HG03378 (cell line): ENCODE results near the gene ATAD3B.
"Not testable (repeated sequence)": the region's sequence is repeated elsewhere in the genome, so short reads cannot be mapped to it uniquely, and the experiment has no call there.

ENCODE experiments used
- ATAC-seq: cut with Tn5 transposase; IDR thresholded peaks from one replicate; pipeline ENCODE4 v1.9.1; 2021; ENCODE audit warnings: mild to moderate bottlenecking, moderate library complexity; ENCODE audit not compliant: unreplicated experiment

The ATAD3B gene

DNA sequence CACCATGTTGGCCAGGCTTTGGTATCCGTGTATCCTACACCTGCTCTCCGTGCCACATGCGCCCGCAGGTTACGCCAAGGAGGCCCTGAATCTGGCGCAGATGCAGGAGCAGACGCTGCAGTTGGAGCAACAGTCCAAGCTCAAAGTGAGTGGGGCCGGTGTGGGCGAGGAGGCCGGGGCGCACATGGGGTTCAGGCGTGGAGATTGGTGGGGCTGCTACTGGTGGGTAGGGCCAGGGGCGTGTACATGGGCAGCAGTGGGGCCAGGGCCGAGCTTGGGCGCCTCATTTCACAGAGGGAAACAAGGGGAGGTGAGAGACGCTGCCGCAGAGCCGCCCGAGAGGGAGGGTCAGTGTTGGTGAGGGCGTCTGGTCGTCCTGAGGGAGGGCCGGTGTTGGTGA is 5.6 kb downstream of the ATAD3B start:
- ATAC-seq: no peak

DNA sequence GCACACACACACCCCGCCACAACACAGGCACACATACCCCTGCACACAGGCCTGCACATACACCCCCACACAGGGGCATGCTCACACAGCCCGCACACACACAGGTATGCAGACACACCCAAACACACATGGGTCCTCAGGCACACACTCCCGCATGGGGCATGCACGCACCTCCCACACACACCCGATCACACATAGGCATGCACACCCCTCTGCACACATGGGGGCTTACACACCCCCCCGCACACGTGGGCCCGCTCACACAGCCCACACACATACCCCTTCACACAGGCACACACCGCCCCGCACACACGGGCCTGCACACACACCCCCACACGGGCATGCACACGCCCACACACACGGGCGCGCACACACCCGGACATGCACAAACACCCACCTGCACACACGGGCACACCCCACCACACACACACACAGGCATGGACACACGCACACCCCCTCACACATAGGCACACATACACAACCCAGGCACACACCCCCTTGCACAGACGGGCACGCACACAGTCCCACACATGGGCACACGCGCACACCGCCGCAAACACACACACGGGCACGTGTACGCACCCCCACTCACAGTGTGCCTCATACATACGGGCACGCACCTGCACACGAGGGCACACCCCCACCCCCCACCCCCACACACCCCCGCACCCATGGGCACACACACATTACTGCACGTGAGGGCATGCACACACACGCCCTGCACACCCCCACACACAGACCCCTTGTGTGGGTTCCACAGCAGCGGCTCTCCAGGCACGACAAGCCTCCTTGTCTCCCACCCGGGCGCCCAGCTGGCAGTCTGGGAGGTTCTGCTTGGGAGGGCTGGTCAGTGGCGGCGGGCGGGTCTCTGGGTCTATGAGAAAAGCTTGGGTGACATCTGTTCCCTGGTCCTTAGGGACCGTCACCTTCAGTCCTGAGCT is 8.3 kb downstream of the ATAD3B start:
- no peak for ATAC-seq

GRCh38 chr1:1480488-1480867 is 8.9 kb downstream of the ATAD3B start:
- not testable (repeated sequence) for ATAC-seq

DNA sequence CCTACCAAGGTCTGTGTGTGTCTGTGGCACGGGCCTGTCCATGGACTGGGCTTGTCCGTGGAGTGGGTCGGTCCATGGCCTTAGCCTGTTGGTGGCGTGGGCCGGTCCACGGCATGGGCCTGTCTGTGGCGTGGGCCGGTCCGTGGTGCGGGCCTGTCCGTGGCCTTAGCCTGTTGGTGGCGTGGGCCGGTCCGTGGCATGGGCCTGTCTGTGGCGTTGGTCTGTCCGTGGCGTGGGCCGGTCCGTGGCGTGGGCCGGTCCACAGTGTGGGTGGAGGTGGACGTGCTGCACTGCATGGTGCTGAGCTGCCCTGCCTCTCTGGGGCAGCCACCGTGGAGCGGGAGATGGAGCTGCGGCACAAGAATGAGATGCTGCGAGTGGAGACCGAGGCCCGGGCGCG is 10.2 kb downstream of the ATAD3B start:
- ATAC-seq: not testable (repeated sequence)

DNA sequence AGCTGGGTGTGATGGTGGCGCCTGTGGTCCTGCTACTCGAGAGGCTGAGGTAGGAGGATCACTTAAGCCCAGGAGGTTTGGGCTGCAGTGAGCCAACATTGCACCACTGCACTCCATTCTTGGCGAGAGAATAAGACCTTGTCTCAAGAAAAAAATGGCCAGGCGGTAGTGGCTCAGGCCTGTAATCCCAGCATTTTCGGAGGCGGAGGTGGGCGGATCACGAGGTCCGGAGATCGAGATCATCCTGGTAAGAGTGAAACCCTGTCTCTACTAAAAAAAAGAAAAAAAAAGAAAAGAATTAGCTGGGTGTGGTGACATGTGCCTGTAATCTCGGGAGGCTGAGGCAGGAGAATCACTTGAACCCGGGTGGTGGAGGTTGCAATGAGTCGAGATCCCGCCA is 11.3 kb downstream of the ATAD3B start:
- no peak for ATAC-seq

DNA sequence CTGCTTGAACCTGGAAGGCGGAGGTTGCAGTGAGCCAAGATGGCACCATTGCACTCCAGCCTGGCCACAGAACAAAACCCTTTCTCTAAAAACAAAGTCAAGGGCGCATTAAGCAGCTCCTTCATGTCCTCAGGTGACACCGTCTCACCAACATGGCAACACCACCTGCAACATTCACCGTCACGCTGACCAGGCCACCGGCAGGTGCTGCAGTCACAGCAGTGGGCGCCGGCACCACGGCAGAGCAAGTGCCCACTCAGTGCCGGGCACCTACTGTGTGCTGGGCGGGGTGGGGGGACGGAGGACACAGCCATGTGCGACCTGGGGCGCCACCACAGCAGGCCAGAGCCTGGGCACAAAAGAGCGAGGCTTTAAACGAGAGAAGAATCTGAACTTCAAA is 12.1 kb downstream of the ATAD3B start:
- ATAC-seq: no peak

DNA sequence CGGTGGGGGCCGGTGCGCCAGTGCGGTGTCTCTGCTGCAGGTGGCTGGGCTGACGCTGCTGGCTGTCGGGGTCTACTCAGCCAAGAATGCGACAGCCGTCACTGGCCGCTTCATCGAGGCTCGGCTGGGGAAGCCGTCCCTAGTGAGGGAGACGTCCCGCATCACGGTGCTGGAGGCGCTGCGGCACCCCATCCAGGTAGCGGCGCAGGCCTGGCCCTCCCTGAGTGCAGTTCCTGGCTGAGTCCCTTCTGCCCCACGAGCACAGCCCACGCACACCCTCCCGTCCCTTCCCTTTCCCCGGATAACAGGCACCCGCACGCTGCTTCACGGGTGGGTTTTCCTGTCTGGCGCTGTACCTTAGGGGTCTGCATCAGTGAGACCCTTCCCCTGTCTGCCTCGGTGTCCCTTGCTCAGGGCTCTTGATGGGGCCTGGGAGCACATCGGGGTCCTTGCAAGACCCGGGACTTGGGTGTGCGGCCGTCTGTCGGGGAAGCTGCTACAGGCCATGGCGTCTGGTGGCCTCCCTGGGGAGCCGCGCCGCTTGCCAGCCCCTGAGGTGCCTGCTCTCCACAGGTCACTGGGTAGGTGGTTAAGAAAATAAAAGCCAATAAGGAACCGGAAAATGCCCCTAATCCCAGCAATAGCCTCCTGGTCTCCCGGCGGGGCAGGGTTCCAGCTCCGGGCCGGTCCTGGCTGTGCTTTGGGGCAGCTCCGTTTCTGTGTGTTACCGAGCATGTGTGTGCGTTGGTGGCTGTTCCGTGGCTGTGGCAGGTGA is 13.6 kb downstream of the ATAD3B start:
- not testable (repeated sequence) for ATAC-seq

GRCh38 chr1:1485755-1486317 is 14.3 kb downstream of the ATAD3B start:
- not testable (repeated sequence) for ATAC-seq

DNA sequence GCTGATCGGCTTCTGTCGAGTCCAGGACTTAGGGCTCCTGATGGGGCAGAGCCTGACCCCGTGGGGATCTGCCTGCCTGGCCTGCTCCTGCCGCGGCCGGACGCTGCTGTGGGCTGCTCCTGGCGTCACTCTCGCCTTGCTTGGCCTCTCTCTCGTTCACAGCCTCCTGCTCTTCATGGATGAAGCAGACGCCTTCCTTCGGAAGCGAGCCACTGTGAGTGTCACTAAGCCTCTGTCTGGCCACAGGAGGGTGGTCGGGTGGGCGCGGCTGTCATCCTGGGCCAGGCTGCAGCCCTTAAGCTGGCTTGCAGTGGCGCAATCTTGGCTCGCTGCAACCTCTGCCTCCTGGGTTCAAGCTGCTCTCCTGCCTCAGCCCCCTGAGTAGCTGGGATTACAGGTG is 16.1 kb downstream of the ATAD3B start:
- no peak for ATAC-seq

DNA sequence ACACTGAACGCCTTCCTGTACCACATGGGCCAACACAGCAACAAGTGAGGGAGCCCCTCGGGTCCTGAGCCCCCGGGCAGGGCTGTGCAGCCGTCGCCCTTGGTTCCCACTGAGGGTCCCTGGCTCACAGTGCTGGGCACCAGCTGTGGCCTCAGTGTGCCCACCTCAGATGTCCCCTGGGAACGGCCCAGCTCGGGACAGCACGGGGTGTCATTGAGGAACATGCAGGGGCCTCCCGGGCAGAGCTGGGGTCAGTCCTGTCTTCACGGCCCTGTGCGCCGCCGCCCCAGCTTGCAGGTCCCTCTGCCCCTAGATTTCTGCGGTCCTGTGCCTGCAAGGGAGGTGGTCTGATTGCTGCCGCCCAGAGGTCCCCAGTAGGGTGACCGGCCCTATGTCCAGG is 17.7 kb downstream of the ATAD3B start:
- no peak for ATAC-seq

DNA sequence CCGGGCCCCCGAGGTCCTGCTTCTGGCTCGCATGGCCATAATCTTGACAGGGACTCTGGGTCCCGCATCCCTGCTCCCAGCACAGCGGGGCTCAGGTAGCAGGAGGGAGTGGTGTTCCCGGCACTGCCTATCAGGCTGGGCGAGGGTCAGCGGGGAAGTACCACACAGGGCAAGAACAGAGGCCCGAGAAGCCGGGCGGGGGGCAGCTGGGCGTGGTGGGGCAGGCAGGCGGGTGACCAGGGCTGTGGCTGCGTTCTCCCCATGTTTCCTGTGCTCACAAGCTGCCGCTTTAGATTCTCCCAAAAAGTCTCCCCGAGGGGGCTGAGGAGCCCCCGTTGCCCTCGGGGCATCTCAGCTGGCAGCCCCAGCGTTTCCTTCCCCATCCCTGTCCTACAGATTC is 18.3 kb downstream of the ATAD3B start:
- no peak for ATAC-seq

GRCh38 chr1:1490633-1491230 is 19.2 kb downstream of the ATAD3B start:
- ATAC-seq: no peak

DNA sequence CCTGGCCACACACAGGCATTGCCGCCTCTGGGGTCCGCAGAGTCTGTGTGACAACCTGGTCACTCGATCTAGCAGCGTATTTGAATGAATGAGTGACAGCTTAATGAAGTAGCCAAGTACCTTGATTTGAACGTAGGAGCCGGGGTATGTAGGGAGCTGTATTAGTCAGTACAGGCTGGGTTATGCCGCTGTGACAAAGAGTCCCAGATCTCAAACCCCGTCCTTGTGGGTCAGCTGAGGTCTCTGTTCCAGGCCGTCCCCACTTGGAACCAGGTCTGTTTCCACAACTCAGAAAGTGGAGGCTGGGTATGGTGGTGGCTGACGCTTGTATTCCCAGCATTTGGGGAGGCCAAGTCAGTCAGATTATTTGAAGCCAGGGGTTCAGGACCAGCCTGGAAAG is 20.0 kb downstream of the ATAD3B start:
- no peak for ATAC-seq

- ATAC-seq: not testable (repeated sequence)
These were observed 22.7 kb downstream of the ATAD3B start for GRCh38 chr1:1494311-1494710.

DNA sequence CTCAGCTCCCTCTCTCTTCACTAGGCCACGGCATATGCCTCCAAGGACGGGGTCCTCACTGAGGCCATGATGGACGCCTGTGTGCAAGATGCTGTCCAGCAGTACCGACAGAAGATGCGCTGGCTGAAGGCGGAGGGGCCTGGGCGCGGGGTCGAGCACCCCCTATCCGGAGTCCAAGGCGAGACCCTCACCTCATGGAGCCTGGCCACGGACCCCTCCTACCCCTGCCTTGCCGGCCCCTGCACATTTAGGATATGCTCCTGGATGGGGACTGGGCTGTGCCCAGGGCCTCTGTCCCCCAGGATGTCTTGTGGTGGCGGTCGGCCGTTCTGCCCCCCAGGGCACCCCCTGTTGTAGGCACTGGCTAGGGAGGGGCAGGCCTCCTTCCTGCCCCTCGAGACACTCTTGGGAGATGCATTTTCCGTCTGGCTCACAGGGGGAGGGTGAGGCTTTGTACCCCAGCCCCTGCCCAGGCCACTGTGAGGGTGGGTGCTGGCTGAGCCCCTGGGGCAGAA is 24.0 kb downstream of the ATAD3B start:
- not testable (repeated sequence) for ATAC-seq

- not testable (repeated sequence) for ATAC-seq
These were observed 33.3 kb downstream of the ATAD3B start for GRCh38 chr1:1504777-1505365.

DNA sequence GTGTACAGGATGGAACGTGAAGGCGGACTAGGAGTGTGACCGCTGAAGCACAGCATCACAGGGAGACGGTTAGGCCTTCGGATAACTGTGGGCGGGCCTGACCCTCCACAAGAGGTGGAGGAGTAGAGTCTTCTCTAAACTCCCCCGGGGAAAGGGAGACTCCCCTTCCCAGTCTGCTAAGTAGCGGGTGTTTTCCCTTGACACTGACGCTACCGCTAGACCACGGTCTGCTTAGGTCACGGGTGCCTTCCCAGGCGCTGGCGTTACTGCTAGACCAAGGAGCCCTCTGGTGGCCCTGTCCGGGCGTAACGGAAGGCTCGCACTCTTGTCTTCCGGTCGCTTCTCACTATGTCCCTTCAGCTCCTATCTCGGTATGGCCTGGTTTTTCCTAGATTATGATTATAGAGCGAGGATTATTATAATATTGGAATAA is 33.8 kb downstream of the ATAD3B start:
- not testable (repeated sequence) for ATAC-seq

GRCh38 chr1:1505801-1506200 is 34.2 kb downstream of the ATAD3B start:
- not testable (repeated sequence) for ATAC-seq

GRCh38 chr1:1507305-1507704 is 35.7 kb downstream of the ATAD3B start:
- no peak for ATAC-seq

DNA sequence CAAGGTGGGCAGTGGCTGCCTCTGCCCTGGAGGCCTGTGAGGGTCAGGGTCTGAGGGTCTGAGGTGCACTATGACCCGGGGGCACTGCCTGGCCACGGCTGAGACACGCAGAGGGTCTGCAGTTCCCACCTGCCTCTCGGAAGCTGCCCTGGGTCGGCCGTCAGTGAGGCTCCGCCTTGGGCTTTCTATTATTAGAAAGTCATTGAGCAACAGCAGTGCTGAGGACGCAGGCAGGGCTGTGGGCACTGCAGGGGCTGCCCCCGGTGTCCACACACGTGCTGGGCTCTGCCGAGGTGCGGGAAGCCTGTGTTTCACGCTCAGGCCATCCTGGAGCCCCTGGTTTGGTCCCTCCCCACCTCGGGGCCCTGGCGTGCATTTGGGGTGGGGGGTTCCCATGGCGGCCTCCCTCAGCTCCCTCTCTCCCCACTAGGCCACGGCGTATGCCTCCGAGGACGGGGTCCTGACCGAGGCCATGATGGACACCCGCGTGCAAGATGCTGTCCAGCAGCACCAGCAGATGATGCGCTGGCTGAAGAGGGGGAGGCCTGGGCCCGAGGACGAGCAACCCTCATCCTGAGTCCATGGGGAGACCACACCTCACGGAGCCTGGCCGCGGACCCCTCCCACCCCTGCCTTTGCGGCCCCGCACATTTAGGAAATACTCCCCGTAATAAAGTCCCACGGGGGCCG is 37.4 kb downstream of the ATAD3B start:
- not testable (repeated sequence) for ATAC-seq
